Stimulated activated CD8-positive, alpha-beta memory T cell treated with anti-CD3 and anti-CD28 coated beads, Interleukin-4, amount 100 ng/mL, for 4 hours (primary cell): ENCODE data around the gene AARS2.
"Not testable (repeated sequence)": the region's sequence is repeated elsewhere in the genome, so short reads cannot be mapped to it uniquely, and the experiment has no call there.

Source experiments
- DNase-seq, 2 donors: peaks; one replicate each; pipeline ENCODE4 v3.0.0-alpha.2; 2020; ENCODE audit warnings: low read depth in 2 of 2, low spot score in 1 of 2

AARS2 gene

DNA sequence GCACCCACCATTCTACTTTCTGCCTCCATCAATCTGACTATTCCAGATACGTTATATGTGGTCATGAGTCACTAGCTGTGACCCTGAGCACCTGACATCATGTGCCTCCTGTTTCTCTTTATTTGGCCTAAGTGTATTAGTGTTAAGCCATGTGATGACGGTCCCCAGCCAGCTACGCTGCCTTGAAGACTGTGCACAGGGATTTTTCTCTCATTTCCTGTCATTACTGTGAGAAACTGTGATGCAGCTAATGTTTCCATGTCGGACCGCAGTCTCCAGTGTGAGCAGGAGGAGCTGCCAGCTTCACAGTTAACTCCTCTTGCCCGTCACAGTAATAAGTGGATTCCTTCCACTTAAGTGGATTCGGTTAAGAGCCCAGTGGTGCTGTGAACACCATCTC is 19.4 kb upstream of the AARS2 start:
- no peak for DNase-seq

DNA sequence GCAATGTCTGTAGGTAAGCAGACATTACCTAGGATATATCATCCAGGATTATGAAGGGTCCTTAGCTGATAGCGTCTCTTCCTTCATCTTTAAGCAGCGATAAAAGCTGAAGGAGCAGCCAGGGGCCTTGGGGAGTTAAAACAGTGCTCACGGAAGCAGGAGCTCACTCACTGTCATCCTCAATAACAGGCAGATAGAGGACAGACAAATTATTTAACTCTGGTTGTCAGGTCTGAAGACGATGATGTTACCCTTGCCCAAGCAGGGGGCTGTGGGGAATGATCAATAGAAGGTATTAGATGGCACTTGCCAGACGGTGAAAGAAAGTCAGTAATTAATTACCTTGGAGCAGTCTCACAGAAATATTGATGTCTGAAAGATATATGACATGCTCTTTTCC is 16.7 kb upstream of the AARS2 start:
- no peak for DNase-seq

DNA sequence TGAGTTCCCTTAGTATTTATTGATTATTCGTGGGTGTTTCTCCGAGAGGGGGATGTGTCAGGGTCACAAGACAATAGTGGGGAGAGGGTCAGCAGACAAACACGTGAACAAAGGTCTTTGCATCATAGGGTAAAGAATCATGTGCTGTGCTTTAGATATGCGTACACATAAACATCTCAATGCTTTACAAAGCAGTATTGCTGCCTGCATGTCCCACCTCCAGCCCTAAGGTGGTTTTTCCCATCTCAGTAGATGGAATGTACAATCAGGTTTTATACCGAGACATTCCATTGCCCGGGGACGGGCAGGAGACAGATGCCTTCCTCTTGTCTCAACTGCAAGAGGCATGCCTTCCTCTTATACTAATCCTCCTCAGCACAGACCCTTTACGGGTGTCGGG is 15.1 kb upstream of the AARS2 start:
- not testable (repeated sequence) for DNase-seq

DNA sequence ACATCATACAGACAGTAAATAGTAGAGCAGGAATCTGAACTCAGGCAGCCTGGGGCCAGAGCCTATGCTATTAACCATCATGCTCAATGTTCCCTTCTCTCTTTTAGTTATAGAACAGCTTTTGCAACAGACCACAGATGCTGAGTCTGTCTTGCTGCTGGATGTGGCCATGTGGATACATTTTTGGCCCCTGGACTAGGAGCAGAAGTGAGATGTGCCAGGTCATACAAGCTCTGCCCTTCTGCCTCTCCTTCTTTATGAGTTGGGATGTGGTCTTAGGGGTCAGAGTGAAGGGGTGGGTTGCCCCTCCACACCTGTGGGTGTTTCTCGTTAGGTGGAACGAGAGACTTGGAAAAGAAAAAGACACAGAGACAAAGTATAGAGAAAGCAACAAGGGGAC is 14.6 kb upstream of the AARS2 start:
- DNase-seq = no peak

DNA sequence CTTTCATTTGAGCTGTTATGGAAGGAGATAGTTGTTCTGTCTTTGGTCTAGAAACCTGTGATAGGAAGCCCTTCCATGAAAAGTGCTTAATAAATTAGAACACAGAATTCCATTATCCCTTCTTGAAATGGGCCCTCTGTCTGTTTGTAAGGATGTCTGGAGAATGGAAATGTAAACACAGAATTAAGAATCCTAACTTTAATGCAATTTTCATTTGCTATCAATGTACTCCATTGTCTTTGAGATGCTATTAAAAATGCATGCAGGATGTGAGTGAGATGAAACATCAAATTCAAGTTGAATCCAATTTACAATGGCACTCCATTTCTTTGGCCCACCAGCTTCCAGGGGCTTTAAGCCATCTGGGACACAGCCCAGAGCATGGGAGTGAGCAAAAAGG is 13.9 kb upstream of the AARS2 start:
- DNase-seq = no peak

DNA sequence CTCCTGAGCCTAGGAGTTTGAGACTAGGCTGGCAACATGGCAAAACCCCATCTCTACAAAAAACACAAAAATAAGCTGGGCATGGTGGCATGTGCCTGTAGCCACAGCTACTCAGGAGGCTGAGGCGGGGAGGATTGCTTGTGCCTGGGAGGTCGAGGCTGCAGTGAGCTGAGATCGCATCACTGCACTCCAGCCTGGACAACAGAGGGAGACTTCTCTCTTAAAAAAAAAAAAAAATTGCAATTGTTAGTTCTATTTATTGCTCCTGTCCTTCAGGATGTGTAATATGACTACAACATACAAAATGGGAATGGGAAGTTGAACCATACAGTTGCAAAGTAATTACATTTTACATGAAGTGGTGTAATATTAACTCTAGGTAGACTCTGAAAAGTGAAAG is 8.1 kb upstream of the AARS2 start:
- no peak for DNase-seq

DNA sequence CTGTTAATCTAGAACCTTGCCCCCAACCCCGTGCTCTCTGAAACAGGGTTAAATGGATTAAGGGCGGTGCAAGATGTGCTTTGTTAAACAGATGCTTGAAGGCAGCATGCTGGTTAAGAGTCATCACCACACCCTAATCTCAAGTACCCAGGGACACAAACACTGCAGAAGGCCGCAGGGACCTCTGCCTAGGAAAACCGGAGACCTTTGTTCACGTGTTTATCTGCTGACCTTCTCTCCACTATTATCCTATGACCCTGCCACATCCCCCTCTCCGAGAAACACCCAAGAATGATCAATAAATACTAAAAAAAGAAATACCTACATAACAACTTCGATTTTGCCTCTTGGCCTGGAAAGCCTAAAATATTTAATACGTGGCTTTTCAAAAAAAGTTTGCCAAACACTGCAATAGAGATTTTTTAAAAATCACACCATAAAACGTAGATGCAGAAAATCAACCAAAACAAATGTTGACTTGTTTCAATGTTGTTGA is 4.0 kb upstream of the AARS2 start:
- DNase-seq = not testable (repeated sequence)

- DNase-seq = no peak
Measured at GRCh38 chr6:44316481-44316880, 3.3 kb upstream of the AARS2 start.

- DNase-seq = no peak
Measured at GRCh38 chr6:44315951-44316350, 2.8 kb upstream of the AARS2 start.

DNA sequence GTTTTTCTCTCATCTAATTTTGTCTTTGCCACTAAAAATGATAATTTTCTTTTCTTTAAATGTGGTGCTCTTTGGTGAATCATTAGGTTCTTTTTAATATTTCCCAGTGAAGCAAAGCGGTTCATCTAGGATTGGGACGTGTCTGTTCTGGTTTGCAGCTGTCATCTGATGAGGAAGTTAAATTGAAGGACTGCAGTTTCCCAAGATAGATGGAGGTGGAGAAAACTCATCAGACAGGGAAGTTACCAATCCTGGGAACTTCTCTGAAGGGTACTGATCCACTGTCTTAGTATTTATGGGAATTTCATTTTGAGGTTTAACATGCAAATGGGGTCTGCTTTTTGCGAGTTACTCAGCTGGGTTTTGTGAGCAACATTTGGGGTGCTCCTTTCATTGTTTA is 2.4 kb upstream of the AARS2 start:
- no peak for DNase-seq

GRCh38 chr6:44314657-44315056 is 1.5 kb upstream of the AARS2 start:
- not testable (repeated sequence) for DNase-seq

DNA sequence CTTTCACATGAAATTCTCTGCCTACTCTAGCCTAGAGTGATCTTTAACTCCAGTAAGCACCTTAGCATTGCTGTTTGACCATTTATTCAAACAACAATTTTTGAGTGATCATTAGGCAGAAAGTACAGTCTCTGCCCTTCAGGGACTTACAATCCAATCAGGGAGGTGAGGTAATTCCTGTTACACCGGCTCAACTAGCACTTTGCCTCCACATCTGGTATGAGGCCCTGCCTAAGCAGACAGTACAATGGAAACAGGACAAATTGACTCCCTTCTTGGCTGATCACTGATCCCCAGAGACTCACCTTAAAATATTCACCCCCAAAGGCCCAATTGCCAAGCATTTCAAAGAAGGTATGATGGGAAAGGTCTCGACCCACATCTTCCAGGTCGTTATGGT is 1.4 kb downstream of the AARS2 start:
- DNase-seq = no peak

DNA sequence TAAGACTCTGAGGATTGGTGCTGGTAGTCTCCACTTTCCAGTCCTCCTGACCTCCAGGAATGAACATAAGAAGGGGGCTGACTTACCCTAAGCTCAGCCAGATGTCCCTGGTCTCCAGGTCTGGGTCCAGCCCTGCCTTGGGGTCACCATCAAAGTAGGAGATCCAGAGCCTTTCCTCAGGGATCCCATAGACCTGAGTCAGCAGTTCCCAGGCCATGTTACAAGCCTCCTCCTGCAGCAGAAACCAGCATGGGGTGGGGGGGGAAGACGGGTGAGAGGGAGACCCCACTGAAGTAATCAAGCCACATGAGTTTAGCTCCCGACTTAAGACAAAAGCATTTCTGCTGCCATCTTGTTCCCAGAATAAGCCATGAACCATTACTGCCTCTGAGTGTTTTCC is 1.8 kb downstream of the AARS2 start:
- no peak for DNase-seq

- DNase-seq = no peak
Measured at GRCh38 chr6:44310241-44310640, 2.9 kb downstream of the AARS2 start.

- no peak for DNase-seq
Measured at GRCh38 chr6:44309631-44310030, 3.5 kb downstream of the AARS2 start.

DNA sequence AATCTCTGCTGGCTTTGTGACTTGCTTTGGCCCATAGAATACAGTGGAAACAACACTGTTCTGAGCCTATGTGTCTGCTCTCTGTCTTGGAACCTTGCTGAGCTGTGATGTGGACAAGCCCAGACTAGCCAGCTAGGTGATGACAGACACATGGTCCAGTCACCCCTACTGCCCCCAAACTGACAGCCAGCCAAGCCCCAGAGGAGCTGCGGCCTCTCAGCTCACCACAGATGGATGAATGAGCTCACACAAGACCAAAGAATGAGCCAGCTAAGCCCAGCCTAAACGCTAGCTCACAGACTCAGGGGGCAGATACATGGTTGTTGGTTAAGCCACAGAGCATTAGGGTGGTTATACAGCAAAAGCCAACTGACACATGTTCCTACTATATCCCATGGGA is 4.1 kb downstream of the AARS2 start:
- no peak for DNase-seq

- no peak for DNase-seq
Measured at GRCh38 chr6:44307217-44307616, 5.9 kb downstream of the AARS2 start.

- DNase-seq = no peak
Measured at GRCh38 chr6:44306710-44307109, 6.4 kb downstream of the AARS2 start.

DNA sequence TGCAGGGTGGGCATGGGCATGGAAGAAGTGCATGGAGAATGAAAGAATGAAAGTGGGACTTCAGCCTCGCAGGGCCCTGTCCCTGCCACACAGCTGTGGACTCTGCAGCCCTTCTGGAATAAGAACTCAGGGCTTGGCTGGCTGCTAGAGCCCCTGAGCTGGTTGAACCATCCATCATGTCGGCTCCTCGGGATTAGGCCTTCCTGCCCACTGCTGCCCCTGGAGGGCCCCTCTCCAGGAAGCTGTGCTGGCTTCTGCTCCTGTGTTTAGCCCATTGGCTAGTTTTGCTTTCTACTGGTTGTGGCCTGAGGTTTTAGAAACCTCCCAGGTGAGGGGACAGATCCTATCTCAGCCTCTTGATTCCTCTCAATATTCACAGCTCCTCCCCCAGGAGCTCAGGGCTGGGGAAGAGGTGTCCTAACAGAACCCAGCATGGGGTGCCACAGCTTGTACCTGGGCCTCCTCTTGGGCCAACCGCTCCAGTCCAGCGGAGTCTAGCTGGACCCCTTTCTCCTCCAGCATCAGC is 7.9 kb downstream of the AARS2 start:
- no peak for DNase-seq

DNA sequence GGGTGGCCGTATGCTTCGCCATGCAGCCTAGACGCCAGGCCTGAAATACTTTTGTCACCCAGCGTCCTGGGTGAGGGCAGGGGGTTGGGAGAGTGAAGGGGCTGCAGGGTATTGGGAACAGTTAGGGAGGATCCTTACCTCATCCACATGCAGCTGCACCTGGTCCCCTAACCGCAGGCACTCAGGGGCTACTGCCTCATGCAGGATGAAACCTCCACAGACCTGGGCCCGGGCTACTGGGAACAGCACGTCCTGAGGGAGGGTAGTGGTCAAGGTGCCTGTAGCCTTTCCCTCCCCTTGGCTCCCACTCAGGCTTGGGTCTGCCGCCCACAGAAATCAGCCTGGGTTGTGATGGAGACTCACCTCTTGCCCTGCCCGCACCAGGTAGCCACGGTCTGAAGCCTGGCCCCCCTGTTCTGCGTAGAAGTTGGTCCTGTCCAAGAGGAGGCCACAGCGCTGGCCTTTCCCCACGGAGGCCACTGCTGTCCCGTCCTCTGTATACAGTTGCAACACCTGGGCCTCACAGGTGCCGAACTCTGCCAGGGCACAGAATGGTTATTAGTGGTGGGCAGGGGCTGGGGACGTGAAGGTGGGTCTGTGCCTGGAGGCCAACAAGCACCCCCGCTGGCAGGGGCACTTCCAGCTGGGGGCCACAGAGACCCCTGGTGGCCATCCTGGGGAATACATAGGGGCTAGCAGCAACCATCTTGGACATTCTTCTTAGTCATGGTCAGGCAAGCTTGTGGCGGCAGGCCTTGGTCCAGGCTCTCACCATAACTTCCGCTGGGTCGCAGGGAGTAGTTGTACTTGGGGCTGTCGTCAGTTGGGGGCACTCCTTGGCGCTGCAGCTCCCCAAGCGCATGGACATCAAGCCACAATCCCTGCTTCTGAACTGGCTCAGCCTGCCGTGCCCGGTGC is 8.6 kb downstream of the AARS2 start:
- no peak for DNase-seq

- DNase-seq = no peak
Measured at GRCh38 chr6:44303842-44304241, 9.3 kb downstream of the AARS2 start.

GRCh38 chr6:44302856-44303255 is 10.3 kb downstream of the AARS2 start:
- DNase-seq = no peak
